Colon (tissue), 2 donors: ENCODE measurements around the gene FAM78A.
"Not testable (repeated sequence)": the region's sequence is repeated elsewhere in the genome, so short reads cannot be mapped to it uniquely, and the experiment has no call there.

Source experiments
- FAIRE-seq: peaks from 2 replicates; lab custom pipeline; 2012; peaks lifted over from hg19 to GRCh38; lab: Jason Lieb, UNC
- donor health status: control.
- donor health status: control.

Gene FAM78A

GRCh38 chr9:131237931-131238401, 38.3 kb downstream of the FAM78A start:
- no peak for FAIRE-seq

GRCh38 chr9:131237291-131237690, 39.0 kb downstream of the FAM78A start:
- FAIRE-seq = no peak

DNA sequence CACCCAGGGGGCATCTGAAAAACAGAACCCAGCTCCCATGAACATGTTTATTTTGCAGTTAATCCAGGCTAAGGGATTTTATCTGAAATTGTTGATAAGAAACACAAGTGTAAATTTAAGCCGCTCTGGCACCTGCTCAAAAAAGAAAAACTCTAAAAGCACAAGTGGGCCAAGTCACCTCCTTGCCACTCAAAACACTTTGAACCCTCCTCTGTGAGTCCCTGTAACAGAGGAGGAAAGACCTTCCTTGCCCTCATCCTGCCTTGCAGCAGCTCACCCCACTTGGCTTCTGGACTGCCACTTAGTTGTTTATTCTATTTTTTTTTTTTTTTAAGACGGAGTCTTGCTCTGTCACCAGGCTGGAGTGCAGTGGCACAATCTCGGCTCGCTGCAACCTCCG, 39.5 kb downstream of the FAM78A start:
- FAIRE-seq = no peak

DNA sequence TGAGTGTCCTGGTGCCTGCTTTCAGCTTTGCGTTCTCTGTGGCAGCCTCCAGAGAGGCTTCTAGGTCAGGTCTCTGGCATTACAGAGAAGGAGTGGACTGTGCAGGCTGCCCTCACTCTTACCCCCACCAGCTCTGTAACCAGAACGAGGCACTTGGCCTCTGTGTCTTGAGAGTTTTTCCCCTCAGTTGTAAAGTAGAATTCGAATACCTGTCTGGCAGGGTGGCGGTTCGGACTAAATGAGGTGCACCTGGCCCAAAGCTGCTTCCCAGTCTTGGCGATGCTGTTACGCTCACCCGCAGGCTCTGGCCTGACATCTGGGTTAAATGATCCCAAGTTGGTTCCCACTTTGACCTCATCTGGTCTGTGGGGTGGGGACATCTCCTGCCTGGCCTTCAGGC, 40.1 kb downstream of the FAM78A start:
- FAIRE-seq = no peak

DNA sequence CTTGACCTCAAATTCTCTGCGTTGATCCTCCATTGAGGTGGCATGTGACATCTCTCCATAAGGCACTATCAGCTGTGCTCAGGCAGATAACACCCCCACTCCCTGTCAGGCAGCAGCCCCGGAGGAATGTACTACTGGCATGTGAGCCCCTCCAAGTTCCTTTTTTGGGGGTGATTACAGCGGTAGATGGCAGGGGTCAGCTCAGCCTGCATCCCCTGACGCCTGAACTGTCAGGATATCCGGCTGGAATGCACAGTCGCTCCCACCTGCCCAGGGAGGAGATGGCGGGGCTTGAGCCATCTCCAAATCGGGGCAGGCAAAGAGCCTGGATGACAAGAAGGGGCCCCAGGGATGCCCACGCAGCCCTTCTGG, 40.8 kb downstream of the FAM78A start:
- FAIRE-seq = no peak

DNA sequence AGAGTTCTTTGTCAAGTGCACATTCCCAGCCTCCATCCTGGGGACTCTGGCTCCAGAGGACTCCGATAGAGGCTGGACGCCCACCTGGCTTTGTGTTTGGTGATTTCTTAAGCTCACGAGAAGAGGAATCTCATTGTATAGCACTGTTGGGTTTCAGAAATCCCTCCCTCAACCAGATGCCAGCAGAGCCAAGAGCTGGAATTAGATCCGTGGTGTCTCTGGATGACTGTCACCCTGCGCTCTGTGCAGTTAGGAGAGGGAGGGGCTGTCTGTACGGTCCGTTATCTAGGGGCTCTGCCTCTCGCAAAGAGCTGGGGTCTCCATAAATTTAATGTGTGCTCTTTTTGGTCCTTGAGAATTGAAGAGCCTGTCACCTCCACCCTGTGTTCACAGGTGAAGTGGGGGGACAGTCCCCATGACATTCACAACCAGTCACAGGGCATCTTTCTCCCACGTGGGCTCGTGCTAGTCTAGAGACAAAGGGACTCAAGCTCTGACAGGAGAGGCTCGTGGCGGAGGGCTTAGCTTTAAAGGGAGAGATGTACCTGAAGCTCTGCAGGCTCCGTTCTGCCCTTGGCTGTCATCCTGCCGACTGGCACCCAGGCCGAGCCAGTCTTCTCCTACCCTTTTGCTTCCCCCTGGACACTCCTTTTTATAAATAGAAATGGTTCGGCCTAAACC, 41.4 kb downstream of the FAM78A start:
- no peak for FAIRE-seq

DNA sequence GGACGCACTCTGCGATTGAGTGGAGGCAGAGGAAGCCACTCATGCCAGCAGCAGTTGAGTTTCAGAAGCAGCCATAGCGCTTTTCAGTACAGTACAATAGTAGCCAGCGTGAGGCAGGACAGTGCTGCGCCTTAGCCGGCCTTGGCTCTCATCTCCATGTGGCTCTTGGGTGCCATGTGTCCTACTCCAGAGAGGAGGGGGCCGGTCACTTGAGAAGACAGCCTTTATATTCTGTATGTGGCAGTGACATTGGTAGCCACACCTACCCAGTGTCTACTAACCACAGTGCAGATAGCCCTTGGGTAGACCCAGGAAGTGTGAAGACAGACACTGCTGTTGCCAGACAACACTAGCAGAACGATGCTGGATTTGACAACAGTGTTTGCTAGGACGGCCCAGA, 42.3 kb downstream of the FAM78A start:
- no peak for FAIRE-seq

GRCh38 chr9:131233556-131233955, 42.8 kb downstream of the FAM78A start:
- no peak for FAIRE-seq

- FAIRE-seq = no peak
Observed at GRCh38 chr9:131228988-131229387, 47.3 kb downstream of the FAM78A start.

GRCh38 chr9:131227959-131228460, 48.3 kb downstream of the FAM78A start:
- FAIRE-seq = no peak

DNA sequence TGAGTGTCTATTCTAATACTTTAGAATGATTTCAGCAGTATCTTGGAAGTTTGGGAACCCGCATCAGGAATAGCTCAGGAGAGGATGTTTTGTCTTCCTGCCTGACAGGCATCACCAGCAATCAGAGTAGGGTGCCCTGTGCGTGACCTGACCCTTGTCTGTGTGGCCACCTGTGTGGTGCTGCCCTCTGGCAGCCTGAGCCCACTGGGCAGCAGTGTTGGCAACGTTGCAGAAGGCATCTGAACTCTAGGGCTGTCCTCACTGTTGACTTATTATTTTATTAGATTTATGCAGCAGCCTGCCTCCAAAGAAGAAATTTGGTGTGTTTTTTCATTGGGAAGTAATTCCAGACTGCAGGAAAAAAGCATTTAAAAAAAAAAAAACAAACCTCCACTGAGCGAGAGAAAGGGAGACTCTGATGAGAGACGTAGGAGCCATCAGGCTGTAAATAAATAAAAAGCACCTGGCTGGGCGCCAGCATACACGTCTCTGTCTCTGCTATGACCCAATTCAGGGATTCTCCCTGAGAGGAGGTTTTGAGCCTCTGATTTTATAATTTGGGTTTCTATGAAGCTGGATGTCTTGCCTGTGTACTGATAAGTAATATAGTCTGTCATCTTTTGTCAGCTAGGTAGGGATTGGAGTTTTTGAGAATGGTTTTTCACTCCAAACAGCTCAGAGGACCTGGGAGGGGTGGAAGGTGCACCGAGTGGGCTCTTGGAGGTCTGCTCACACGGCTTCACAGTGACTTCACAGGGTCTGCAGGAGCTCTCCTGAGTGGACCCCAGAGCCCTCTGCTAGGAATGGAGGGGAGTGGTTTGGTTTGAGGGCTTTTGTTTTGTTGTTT, 49.0 kb downstream of the FAM78A start:
- FAIRE-seq = no peak

- FAIRE-seq = no peak
Observed at GRCh38 chr9:131226226-131226625, 50.1 kb downstream of the FAM78A start.

DNA sequence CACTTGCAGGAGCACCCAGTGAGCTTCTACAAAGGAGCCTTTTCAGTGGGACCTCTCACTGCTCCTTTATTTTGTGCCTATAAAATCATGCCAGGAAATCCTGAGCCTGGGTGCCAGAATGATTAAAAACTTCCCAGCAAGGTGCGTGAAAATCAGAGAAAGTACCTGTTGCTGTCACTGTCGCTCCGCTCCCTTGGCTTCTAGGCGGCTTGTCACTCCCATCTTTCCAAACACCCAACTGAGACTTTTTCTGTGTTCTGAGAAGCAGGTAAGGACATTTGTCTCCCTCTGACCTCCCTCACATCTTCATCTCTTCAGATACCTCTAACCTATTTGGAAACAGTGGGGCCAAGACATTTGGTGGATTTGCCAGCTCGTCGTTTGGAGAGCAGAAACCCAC, 53.9 kb downstream of the FAM78A start:
- FAIRE-seq = no peak

DNA sequence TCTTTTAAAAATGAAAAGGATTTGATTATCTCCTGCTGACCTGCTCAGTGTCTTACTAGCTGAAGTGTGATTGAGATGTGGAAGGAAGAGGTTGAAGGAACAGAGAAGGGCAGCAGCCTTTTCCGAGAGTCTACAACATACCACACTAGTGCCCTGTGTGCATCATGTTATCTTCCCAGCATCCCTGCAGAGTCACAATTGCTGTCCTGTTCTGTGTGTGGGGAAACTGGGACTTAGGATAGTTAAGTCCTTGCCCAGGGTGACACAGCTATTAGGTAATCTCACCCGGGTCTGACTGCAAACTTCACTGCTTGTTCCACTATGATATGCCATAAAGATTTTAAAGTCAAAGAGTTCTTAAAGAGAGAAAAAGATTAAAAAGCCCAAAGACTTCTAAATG, 55.8 kb downstream of the FAM78A start:
- no peak for FAIRE-seq

DNA sequence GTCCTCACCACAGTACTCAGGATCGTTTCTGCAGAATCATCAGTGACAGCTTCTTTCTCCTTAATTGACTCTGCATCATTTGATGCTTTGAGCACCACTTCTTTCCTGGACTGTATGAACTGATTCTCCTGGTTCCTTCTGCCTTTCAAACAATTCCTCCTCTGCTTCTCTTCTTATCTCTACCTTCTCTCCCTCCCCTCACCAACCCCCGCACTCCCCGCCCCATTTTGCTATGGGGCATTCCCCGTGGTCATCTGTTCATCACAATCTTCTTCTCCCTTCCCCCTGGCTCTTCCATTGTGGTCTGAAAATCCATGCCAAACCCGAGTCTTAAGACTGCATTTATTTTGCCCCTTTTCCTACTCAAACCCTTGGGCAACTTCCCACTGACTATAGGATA, 57.9 kb downstream of the FAM78A start:
- no peak for FAIRE-seq

DNA sequence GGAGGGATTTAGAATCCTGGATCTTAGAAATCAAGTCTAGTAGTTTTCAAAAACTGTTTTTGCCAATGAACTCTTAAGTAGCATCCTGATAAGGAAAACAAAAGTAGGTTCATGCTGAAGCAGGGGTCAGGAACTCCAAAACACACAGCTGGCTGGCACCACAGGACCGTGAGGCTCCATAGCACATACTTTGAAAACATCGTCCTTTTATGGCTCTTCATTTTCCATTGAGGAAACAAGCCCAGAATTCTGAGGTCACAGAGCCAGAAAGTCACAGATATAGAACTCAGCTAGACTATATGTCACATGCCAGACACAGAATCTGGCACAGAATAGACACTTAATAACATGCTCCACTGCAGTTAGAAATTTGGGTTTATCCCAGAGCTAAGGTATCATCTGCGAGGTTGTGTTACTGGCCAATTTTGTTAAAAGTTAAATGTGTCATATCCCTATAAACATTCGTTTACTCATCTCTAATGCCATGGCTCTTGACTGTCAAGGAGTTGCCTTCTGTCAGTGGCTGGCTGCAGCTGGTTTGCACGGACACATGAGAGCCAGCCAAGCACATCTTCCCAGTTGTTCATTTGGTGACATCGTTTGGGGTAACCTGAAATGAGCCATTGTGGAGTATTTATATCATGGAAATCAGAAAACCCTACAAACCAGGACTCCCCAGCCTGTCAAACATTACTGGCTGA, 58.8 kb downstream of the FAM78A start:
- FAIRE-seq = no peak

GRCh38 chr9:131216806-131217205, 59.5 kb downstream of the FAM78A start:
- FAIRE-seq = no peak

GRCh38 chr9:131214876-131215275, 61.4 kb downstream of the FAM78A start:
- no peak for FAIRE-seq

DNA sequence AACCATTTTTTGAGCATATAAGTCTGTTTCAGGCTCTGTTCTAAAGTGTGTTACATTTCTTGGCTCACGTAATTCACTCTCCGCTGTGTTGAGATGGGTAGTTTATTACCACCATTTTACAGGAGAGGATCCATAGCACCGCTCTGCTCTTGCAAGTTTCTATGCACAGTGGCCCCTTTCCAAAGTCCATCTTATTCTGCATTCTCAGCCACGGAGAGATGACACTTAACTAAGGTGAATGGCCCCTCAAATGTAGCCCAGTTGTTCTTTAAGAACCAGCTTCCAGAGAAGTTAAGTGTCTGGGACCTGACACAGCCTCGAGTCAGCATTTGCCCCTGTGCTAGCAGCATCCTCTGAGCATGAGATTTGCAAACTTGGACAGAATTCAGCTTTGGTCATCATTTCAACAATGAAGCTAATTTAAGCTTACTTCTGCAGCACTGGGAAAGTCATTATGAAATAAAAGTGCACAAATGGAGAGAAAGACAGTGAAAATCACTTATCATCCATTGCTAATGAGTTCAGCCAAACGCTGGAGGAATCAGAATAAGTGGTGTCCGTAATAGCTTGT, 61.9 kb downstream of the FAM78A start:
- no peak for FAIRE-seq

GRCh38 chr9:131211920-131212319, 64.4 kb downstream of the FAM78A start:
- not testable (repeated sequence) for FAIRE-seq
